ENCODE data around the gene MYRIP. TPM values are rescaled to one million over a fixed set of nuclear protein-coding genes. Genes with fewer than 3 reads are reported as not detected.
"Not testable (repeated sequence)": the region's sequence is repeated elsewhere in the genome, so short reads cannot be mapped to it uniquely, and the experiment has no call there.

The MYRIP gene
- total RNA-seq, 2 donors from 2014 or later, result 4.8 to 9.3 TPM

- Histone ChIP-seq H3K27ac (no peak overlapping the region), H3K4me1 (replicated peaks) (no peaks in the 10 kb centered on the region), H3K4me3 (no peak overlapping the region), H3K27me3 (replicated peaks; ENCODE audit: insufficient read depth) (no peaks in the 10 kb centered on the region), H3K36me3 (no peaks in the 10 kb centered on the region), H3K9me3 (no peaks in the 10 kb centered on the region)
- no peak for DNase-seq (ENCODE audit: low spot score)
- intact Hi-C loops (cut with DNase I), result no loop called here
- 85% methylated on average over 2 of the region's 2 CpGs for WGBS
- TF ChIP-seq, protein P1, sequence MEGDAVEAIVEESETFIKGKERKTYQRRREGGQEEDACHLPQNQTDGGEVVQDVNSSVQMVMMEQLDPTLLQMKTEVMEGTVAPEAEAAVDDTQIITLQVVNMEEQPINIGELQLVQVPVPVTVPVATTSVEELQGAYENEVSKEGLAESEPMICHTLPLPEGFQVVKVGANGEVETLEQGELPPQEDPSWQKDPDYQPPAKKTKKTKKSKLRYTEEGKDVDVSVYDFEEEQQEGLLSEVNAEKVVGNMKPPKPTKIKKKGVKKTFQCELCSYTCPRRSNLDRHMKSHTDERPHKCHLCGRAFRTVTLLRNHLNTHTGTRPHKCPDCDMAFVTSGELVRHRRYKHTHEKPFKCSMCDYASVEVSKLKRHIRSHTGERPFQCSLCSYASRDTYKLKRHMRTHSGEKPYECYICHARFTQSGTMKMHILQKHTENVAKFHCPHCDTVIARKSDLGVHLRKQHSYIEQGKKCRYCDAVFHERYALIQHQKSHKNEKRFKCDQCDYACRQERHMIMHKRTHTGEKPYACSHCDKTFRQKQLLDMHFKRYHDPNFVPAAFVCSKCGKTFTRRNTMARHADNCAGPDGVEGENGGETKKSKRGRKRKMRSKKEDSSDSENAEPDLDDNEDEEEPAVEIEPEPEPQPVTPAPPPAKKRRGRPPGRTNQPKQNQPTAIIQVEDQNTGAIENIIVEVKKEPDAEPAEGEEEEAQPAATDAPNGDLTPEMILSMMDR (IDR thresholded peaks at IDR 0.05), result no peak
- TF ChIP-seq POLR2AphosphoS5 (IDR thresholded peaks at IDR 0.05), result no peak
- TF ChIP-seq POLR2A (IDR thresholded peaks at IDR 0.05), result no peak
Measured at GRCh38 chr3:40128166-40128565, 318.8 kb downstream of the MYRIP start.

DNA sequence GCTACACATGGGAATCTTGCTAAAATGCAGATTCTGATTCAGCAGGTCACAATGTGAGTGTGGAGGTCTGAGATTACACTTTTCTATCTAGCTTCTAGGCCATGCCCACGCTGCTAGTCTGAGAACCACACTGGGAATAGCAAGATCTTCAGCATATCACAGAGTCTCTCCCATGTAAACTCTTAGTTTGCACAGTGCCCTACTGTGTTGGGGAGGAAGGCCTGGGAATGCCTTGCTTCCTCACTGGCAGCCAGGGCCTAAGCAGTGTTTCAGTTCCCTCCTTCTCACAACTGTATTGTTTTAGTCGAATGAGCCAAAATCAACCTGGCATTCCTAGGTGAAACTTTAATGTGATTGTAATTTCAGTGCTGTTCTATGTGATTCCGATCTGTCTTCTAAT lies 320.1 kb downstream of the MYRIP start:
- H3K36me3 ChIP-seq, result no peaks in the 10 kb centered on the region
- DNase-seq (ENCODE audit: low spot score), result no peak
- WGBS, result 78% methylated on average over 3 of the region's 3 CpGs
- no peaks in the 10 kb centered on the region for H3K9me3 ChIP-seq
- intact Hi-C loops (cut with DNase I), result no loop called here
- TF ChIP-seq, protein P1 (IDR thresholded peaks at IDR 0.05), result no peak
- TF ChIP-seq POLR2AphosphoS5 (IDR thresholded peaks at IDR 0.05), result no peak
- no peak for TF ChIP-seq POLR2A (IDR thresholded peaks at IDR 0.05)
- H3K4me1 ChIP-seq (replicated peaks), result no peaks in the 10 kb centered on the region
- H3K4me3 ChIP-seq, result no peak overlapping the region
- H3K27me3 ChIP-seq (replicated peaks; ENCODE audit: insufficient read depth), result no peaks in the 10 kb centered on the region
- H3K27ac ChIP-seq, result no peak overlapping the region

DNA sequence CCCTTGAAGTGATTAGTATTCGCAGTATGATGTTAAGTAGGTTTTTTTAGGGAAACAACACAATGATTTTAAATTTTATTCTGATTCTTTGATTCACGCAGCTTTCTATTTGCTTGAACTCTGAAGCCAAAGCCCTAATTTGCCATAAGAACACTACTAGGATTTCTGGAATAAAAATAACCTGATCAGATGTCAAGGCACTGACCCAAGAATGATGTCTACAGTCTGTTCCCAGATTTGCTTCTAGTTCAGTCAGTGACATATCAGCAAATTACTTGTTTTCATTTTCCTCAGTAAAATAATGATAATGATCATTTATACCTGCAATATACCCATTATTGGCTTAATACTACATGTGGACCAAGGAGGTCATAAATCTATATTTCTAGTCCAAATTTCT lies 320.6 kb downstream of the MYRIP start:
- TF ChIP-seq POLR2A (IDR thresholded peaks at IDR 0.05) (no peak), POLR2AphosphoS5 (IDR thresholded peaks at IDR 0.05) (no peak)
- TF ChIP-seq, protein P1 (IDR thresholded peaks at IDR 0.05), result no peak

DNA sequence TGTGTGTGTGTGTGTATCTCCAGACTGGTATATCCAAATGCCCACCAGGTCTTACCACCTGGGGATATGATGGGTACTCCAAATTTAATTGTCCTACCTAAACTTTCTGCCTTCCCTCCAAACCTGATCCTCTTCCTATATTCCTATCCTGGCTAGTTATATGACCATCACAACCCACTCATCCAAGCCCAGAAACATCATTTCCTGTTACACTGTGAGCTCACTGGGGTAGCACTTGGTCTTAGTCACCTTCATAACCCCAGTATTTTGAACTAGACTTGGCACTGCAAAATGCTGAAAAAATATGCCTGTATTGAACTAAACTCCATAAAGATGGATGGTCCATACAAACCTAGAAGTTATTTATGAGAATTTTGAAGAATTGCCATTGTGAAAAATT lies 321.3 kb downstream of the MYRIP start:
- DNase-seq (ENCODE audit: low spot score), result no peak
- H3K9me3 ChIP-seq, result no peaks in the 10 kb centered on the region
- H3K4me1 ChIP-seq (replicated peaks), result no peaks in the 10 kb centered on the region

More for the DNA sequence above, 320.6 kb downstream of the MYRIP start:
- Histone ChIP-seq H3K9me3 (no peaks in the 10 kb centered on the region), H3K4me1 (replicated peaks) (no peaks in the 10 kb centered on the region), H3K4me3 (no peak overlapping the region), H3K36me3 (no peaks in the 10 kb centered on the region), H3K27me3 (replicated peaks; ENCODE audit: insufficient read depth) (no peaks in the 10 kb centered on the region), H3K27ac (no peak overlapping the region)
- intact Hi-C loops (cut with DNase I), result no loop called here
- WGBS, result 91% methylated on average over 2 of the region's 2 CpGs
- DNase-seq (ENCODE audit: low spot score), result no peak

DNA sequence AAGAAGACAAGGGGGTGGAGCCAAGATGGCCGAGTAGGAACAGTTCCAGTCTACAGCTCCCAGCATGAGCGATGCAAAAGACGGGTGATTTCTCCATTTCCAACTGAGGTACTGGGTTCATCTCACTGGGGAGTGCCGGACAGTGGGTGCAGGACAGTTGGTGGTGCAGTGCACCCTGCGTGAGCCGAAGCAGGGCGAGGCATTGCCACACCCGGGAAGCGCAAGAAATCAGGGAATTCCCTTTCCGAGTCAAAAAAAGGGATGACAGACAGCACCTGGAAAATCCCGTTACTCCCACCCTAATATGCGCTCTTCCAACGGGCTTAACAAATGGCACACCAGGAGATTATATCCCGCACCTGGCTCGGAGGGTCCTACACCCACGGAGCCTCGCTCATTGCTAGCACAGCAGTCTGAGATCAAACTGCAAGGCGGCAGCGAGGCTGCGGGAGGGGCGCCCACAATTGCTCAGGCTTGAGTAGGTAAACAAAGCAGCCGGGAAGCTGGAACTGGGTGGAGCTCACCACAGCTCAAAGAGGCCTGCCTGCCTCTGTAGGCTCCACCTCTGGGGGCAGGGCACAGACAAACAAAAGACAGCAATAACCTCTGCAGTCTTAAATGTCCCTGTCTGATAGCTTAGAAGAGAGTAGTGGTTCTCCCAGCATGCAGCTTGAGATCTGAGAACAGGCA lies 324.6 kb downstream of the MYRIP start:
- H3K27me3 ChIP-seq (replicated peaks; ENCODE audit: insufficient read depth); H3K27ac ChIP-seq; H3K9me3 ChIP-seq; H3K36me3 ChIP-seq; H3K4me3 ChIP-seq; DNase-seq (ENCODE audit: low spot score); H3K4me1 ChIP-seq (replicated peaks); intact Hi-C loops (cut with DNase I): not testable (repeated sequence)
- 91% methylated on average over 22 of the region's 22 CpGs for WGBS

More for the DNA sequence above, 321.3 kb downstream of the MYRIP start:
- Histone ChIP-seq H3K27ac (no peak overlapping the region), H3K27me3 (replicated peaks; ENCODE audit: insufficient read depth) (no peaks in the 10 kb centered on the region), H3K36me3 (no peaks in the 10 kb centered on the region), H3K4me3 (no peak overlapping the region)
- intact Hi-C loops (cut with DNase I), result no loop called here
- TF ChIP-seq POLR2A (IDR thresholded peaks at IDR 0.05) (no peak), POLR2AphosphoS5 (IDR thresholded peaks at IDR 0.05) (no peak)
- TF ChIP-seq, protein P1 (IDR thresholded peaks at IDR 0.05), result no peak
